ENCODE results near the gene PARVA.
A peak's percentile ranks its signal among the peaks of the same experiment; 100 is the strongest.

Gene PARVA

DNA sequence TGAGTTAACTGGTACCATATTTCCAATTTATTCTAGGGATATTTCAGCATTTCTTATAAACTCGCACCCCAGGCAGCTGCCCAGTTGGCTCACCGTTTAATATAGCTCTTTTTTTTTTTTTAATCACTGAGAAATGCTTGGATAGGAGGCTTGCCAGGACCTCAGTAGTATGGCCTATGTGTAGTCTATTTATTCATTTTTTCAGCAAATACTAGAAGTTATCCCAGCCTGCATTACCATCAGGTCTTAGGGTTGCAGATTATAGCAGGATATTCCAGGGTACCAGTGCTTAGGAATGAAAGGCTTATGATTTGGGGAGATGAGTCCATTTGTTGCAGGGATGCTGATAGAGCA, 26.6 kb downstream of the PARVA start:
- DNase-seq, result no peak

GRCh38 chr11:12404436-12404835, 27.1 kb downstream of the PARVA start:
- DNase-seq, result no peak

GRCh38 chr11:12408156-12408770, 30.9 kb downstream of the PARVA start:
- no peak for DNase-seq

DNA sequence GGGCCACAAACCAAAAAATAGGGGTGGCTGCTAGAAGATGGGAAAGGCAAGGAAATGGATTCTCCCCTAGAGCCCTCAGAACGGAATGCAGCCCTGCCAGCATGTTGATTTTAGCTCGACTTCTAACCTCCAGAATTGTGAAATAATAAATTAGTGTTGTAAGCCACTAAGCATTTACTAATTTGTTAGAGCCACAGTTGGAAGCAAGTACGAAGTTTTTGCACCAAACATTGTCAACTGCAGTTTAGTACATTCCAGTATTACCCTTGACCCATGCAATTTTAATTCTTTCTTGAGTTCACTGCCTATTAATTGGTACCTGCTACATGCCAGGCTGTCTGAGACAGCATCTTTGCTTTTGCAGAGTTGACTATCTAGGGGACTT, 32.2 kb downstream of the PARVA start:
- DNase-seq, result no peak

DNA sequence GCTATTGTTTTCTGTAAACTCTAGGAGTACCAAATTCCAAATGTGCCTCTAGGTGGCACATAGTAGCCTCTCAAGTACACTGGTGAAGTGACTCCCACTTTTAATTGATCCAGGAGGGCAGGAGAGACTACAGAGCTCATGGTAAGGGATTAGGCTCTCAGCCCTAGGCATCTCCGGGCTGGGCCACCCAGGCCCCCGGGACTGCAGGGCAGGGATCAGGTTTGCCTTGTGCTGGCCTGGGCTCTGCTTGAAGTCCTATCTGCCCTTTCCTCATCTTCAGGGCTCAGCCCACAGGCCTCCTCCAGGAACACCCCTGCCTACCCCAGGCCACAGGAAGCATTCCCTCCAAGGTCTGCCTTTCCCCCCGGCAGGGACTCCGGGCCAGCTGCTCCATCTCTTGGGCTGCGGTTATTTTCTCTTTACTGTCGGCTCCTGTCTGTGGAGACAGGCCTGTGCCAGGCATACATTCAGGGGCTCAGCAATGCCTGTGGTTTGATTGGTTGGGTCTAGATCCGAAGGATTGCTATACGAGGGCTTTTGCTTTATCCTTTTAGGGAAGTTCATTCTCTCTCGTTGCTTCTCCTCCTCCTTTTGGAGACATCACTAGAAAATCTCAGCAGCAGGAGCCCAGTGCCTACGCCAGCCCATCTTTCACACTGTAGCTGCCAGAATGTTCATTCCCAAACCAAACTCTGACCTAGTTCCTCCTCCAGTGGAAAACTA, 32.8 kb downstream of the PARVA start:
- DNase-seq, result peak; percentile 91

GRCh38 chr11:12411393-12411792, 34.0 kb downstream of the PARVA start:
- DNase-seq, result no peak

GRCh38 chr11:12411806-12412727, 34.7 kb downstream of the PARVA start:
- peak; percentile 98 for DNase-seq

GRCh38 chr11:12413141-12414052, 36.0 kb downstream of the PARVA start:
- no peak for DNase-seq

GRCh38 chr11:12414611-12415010, 37.2 kb downstream of the PARVA start:
- DNase-seq, result no peak

- DNase-seq, result no peak
These were observed 38.1 kb downstream of the PARVA start for GRCh38 chr11:12415342-12415966.

GRCh38 chr11:12416552-12416951, 39.2 kb downstream of the PARVA start:
- DNase-seq, result no peak

- DNase-seq, result peak; percentile 72
These were observed 40.6 kb downstream of the PARVA start for GRCh38 chr11:12417691-12418611.

DNA sequence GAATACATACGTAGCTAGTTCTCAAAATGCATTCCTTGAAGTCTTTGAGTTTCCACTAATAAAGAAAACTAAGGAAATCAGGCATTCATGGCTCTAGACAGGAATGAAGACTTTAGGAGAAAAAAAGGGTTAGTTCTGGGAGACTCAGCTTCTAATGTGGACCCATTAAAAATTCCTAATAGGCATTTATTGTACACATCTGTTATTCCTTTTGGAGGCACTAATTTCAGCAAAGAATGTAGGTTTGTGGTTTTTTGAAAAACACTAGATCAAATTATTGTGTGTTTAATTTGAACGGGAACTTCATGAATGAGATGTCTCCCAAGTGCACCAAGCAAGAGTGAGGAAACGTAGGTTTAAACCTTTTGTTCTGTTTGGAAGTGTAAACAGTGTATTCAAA, 42.7 kb downstream of the PARVA start:
- DNase-seq, result peak; percentile 53

GRCh38 chr11:12420706-12421105, 43.3 kb downstream of the PARVA start:
- DNase-seq, result no peak

GRCh38 chr11:12421386-12421785, 44.0 kb downstream of the PARVA start:
- DNase-seq, result no peak

DNA sequence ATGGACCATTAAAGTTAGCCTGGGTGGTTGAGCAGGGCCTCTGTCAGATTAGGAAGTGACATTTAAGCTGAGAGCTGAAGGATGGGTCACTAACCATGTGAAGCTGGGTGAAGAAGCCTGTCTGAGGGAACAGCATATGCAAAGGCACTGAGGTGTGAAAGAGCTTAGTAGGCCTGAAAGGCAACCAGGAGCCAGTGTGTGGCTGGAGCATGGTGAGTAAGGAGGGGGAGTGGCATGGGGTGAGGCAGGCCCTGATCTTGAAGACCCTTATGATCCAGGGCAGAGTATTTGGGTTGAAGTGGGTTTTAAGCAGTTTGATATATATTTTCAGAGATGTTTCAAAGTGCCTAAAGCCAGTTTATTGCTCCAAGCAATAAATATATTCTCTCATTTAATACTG, 48.8 kb downstream of the PARVA start:
- DNase-seq, result no peak

DNA sequence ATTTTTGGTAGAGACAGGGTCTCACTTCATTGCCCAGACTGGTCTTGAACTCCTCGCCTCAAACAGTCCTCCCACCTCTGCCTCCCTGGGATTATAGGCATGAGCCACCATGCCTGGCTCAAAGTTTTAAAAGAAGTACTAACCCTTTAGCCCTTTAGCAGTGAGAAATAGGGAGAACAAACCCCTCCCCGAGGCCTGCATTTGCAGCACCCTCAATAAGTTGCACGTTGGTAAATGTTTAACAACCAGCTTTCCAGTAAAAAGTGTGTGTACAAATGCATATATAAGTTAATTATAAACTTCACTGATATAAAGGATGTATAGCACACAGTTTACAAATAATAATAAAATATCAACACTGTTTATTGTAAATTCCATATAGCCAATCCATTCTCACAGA, 51.8 kb downstream of the PARVA start:
- DNase-seq, result no peak

GRCh38 chr11:12430351-12430750, 53.0 kb downstream of the PARVA start:
- DNase-seq, result peak; percentile 78

DNA sequence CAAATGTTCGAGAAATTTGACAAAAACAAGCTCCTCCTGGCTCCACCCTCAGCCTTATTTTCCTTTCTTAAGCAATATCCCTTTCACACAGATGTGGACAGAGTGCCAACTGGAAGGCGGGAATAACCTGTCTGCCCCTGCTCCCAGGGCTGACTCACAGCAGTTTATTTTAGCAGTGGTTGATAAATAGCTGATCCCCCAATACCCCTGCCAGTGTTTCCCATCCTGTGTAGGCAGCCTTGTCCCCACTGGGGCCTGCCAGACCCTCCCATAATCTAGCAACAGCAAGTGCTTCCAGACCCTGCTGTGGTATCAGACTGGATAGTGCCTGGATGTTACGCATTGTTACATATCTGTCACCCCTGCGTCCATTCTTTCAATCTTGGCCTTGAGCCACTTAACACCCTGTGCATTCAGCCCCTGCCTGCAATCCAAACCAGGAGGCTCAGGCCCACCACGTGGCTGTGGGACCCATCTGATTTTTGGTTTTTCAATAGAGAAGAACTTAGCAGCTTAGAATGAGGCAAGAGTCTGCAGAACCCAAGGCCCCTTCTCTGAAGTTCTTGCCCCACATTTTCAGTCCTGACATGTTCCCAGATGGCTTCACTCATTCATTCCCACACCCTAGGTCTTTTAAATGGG, 53.7 kb downstream of the PARVA start:
- DNase-seq, result peak; percentile 87

DNA sequence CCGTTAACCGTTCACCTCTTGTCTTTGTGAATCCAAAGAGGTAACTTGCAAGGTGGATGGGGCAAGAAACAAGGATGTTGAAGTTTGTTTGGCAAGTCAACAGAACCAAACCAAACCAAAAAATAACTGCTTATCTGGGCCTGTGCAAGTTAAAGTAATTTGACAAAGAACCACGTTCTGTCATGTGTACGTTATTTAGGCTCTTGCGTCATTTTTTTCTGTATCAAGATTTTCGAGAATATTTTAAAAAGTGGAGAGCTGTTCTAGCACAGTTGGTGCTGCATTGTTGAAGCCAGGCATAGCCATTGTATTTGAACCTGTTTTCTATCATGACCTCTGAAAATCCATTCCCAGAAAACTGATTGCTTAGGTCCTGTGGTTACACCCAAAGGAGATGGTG, 55.1 kb downstream of the PARVA start:
- no peak for DNase-seq

DNA sequence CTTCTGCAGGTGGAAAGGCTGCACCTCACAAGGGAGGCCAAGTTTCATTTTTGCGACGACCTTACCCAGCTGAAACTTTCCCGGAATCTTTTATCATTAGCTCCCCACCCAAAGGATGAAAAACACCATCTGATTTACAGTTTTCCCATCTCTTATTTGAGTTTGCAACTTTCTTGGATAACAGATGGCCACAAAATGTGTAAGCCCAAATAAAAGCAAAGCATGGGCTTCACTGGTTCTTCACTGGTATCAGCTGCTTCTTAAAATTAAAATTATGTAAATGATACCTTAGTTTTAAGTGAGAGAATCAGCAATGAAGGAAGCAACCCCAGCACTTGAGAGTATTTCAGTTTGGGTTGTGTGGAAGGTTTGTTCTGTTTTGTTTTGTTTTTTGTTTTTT, 55.8 kb downstream of the PARVA start:
- DNase-seq, result no peak

Data from fibroblast of upper back skin (primary cell).